GM20431 (cell line): Measurements from ENCODE around the gene DSE.

Experiments used
- in situ Hi-C: fragments of 300-500 bp; cut with MseI, MboI; formaldehyde crosslinking; loops from one replicate; pipeline ENCODE4 v1.15.0; 2020; ENCODE audit warnings: low sequenced_read_pairs; ENCODE audit not compliant: unreplicated experiment

DSE gene

DNA sequence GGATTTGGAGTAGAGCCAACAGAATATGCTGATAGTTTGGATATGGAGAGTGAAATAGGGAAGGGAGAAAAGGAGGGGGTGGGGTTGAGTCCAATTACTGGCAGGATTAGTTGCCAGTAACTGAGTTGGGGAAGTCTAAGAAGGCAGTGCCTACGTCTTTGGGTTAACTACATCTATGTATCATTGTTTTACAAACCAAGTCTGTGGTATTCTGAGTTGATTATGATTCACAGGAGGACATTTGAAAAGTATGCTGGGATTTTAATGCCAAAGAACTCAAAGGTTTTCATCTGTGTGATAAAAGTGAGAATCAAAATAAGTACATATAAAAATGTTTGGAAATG lies 14.7 kb downstream of the DSE start:
- in situ Hi-C loops: no loop called here

DNA sequence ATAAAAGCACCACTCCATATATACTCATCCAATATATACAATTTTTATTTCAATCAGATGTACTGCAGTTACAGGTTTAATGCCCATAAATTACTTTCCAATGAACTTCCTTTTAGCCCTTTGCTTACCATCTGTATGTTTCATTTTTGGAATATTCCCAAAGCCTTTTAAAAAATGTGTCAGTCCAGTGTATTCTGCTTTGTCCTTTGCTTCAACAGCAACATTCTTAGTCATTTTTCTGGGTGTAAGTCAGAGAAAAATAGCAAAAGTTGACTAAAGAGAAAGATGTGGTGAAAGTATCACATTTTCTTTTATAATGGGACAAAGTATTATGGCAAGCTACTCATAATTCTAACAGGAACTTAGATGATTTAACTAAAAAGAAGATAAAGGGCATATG lies 15.2 kb downstream of the DSE start:
- in situ Hi-C loops: no loop called here

DNA sequence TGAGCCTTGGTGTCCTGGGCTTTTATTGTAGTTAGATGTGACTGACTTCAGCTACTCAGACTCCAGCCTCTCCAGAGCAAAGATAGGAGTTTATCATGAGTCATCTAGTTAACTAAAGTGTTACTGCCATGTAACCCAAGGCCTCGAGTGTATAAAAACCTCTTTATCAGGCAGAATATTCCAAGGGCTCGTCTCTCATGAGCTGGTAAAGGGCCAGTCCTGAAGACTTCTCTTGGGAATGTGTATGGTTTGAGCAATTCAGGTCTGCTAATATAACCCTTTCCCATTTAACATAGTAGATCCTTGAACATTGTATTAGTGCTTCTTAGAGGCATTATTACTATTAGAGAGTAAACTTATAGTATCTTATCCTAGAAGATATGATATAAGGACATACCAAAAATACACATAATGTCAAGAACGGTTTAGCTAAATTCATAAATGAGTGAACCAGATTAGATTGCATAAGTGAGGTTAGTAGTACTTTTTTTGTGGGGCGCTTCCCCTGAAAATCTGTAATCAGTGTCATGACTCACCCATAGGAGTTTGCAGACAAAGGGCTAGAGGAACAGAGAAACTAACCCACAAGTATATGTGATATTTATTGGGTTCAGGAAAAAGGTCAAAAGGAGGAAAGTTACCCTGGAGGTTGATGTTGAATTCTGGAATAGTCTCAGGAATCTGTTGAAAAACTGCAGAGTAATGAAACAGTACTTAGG lies 16.0 kb downstream of the DSE start:
- in situ Hi-C loops: no loop called here

DNA sequence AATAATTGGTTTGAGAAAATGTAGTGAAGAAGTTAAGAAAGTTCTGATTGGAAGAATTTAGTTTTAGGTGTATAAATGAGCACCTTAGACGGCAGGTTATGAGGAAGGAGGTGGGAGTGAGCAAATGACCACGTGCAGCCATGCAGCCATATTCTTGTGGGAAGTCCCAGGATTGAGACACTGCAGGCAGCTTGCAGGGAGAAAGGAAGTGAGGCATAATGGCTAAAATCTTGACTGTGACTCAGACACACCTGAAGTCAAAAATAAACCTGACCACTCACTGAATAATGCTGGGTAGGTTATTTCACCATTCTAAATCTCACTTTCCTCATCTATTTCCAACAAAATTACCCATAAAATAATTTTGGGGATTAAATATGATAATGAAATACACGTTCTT lies 16.6 kb downstream of the DSE start:
- in situ Hi-C loops: no loop called here

DNA sequence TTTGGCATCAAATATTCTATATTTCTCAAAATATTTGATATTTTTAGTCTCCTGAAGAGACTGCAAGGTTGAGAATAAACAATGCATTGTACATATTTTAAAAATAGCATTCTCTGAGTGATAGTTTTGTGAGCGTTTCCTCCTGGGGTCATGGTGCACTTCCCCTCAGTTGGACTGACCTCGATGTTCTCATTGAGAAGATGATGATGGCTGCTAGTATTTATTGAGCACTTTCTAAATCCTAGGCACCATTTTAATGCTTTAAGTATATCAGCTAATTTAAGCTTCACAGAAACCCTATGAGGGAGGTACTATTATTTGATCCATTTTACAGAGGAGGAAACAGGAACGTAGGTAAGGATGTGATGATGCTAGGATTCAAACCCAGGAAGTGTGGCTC lies 18.2 kb downstream of the DSE start:
- in situ Hi-C loops: no loop called here

DNA sequence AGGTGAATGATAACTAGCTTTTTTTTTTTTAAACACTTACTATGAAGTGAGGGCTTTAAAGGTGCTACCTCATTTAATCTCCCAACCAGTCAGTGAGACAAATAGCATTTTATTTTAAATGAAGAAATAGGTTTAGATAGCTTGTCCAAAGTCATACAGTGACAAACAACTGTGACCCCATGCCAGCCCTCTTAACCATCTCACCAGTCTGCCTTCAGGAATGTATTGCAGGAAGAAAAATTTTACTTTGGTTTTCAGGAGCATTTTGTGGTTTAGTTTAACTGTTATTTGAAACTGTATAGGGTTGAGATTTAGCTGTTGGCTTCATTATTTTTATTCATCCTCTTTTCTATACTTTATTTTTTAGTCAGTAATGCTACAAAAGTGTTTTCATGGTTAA lies 18.6 kb downstream of the DSE start:
- in situ Hi-C loops: no loop called here

DNA sequence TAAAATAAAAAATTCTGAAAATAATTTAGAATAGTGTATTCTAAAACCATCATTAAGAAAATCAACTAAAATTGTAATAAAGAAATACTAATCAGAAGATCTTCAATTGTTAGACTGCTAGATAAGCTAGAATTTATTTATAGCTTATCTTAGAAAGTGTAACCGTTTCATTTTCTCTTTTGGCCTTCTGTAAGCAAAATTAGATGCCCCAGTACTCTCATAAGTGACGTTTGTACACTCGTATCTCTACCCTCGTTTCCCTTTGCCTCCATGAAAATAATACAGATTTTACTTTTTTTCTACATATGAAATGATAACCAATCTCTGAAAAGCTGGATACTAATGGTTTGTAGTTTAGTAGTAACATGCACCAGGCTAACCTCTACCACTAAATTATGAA lies 19.8 kb downstream of the DSE start:
- in situ Hi-C loops: no loop called here

DNA sequence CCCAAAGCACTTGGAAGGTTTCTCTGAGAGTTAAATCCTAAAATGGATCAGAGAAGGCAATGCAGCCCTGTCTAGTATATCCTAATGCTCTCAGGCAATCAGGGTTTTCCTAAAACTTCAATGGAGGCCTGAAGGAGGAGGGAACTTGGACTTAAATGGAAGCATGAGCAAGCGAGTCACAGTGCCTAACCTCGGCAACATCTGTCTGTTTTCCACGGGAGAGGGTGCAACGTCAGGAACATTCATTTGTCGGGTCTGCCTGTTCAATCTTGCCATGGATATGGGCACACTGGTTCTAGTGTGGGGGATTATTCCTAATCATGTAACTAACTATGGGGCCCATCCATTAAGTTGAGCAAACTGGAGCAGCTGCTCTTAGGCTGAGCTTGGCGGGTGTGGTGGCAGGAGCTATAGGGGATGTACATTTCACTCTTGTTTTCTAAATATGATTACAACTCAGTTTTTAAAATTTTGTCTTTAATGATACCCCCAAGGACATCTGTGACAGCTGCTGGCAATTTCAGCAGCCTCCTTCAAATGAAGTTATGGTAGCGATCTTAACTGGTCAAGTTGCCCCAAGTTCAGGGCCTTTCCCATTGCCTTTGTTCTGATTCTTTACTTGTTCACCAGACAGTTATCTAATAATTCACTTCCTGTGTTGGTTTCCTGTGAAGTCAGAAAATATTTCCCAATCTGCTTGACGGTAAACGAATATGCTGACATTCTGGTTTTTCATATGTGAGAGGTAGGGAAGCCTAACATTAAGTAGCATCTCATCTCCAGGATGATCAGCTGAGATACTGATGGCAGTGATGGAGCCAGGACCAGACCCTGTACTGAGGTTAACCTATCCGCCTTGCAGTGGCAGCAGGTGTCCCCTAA lies 21.6 kb downstream of the DSE start:
- in situ Hi-C loops: no loop called here

DNA sequence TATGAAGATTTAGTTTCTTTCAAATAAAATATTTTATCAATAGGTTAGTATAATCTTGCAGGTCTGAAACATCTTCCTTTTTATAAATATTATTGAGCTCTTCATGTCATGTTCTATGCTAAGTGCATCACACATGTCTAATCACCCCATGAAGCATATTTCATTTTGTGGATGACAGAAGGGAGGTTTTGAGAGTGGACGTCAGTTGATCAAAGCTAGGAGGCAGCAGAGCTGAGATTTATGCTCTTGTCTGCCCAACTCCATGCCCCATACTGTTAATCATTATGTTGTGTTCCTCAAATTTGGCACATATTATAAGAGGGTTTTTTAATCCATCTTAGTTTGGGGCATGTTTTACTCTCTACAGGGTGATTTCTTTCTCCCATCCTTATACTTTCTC lies 22.7 kb downstream of the DSE start:
- in situ Hi-C loops: no loop called here

DNA sequence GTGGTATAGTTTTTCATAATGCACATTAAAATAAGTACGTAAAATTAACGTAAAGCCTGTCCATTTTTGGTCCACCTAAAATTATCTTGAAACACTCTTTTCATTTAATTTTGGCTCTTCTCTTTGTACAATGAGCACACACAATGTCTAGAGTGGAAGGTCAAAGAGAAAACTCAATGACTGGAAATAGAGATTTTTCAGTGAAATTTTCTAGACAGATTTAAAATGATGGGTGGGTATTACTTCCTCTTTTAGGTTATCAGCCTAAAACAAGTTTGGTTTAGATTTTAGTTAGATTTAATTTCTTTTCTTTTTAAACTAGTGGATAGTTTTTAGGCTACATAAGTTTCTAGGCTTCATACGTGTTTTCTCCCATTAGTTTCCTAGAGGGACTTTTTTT lies 24.9 kb downstream of the DSE start:
- in situ Hi-C loops: no loop called here

DNA sequence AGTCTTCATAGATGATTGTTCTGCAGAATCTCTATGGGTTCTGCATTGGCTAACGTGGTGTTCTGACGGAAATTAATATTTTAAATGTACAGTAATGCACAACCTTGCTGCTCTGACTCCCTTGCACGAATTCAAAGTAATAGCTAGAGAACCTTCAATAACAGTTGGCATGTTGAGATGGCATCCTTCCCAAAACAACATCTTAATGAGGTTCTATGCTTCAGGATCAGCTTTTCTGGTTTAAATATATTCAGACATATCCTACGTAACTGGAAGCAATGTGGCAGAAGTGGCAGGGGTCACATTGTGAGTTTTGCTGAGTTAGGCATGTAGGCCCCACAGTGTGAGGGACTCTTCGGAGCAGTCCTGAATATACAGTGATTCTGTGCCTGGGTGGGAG lies 25.7 kb downstream of the DSE start:
- in situ Hi-C loops: no loop called here

DNA sequence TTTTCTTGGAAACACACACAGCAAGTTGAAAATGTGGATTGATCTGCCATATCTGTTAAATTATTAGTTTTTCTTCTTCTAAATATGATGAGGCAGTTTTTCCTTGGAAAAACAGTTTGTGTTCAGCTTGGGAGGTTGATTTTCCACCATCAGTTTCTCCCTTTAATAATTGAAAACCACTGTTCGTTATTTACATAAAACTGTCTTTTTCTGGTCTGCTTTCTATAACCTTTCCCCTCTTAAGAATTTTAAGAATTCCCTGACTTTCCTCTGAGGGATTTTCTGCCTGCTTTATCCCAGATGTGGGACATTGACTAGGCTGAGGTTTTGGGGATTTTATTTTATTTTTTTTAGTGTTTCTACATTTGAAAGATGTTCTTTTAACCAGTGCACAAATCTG lies 27.2 kb downstream of the DSE start:
- in situ Hi-C loops: no loop called here

DNA sequence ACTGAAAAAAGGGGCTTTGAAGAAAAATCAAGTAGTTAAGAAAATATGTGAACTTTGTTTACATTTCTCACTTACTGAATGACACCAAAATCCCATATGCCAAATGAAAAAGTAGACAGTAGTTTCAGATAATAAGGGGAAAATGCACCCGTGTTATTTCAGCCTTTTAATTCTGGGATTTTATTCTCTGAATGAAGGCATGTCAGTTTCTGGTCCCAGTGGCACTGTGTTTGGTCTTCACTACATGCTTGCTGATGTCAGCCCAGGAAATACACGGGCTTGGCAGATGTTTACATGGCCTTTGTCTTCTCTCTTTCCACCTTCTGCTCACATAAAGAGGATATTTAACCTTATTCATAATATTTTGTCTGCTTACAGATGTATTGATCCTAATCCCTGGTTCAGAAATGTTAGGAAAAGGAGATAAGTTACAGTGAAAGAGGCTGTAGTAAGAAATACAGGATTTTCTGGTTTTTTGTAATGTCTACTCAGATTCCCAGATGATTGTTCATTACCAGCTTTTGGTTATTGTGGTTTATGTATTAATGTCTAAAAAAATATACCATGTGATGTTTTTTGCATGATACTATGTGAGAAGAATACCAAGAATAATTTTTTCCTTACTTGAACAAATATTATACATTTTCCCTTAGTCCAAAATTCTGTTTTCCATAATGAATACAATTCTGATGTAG lies 27.7 kb downstream of the DSE start:
- in situ Hi-C loops: no loop called here

DNA sequence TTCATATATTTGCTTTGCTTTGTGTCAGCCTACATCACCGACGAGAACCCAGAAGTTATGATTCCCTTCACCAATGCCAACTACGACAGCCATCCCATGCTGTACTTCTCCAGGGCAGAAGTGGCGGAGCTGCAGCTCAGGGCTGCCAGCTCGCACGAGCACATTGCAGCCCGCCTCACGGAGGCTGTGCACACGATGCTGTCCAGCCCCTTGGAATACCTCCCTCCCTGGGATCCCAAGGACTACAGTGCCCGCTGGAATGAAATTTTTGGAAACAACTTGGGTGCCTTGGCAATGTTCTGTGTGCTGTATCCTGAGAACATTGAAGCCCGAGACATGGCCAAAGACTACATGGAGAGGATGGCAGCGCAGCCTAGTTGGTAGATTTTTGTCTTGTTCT lies 28.5 kb downstream of the DSE start:
- in situ Hi-C loops: no loop called here

DNA sequence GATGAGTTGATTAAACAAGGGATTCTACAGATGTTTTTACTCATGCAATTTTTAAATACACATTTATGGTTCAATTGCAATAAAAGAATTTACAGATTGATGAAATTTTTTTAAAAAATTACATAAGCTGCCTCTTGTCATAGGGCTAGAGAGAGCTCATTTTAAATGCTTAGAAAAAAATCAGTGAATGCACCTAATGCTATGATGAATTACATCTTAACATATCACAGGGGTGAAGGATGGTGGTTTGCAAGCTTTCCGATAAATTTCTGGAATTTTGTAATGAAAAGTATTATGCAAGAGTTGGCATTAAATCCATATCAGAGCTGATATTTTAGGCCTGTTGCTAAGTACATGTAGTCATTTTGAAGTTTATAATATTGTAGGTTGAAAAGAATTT lies 29.6 kb downstream of the DSE start:
- in situ Hi-C loops: no loop called here

DNA sequence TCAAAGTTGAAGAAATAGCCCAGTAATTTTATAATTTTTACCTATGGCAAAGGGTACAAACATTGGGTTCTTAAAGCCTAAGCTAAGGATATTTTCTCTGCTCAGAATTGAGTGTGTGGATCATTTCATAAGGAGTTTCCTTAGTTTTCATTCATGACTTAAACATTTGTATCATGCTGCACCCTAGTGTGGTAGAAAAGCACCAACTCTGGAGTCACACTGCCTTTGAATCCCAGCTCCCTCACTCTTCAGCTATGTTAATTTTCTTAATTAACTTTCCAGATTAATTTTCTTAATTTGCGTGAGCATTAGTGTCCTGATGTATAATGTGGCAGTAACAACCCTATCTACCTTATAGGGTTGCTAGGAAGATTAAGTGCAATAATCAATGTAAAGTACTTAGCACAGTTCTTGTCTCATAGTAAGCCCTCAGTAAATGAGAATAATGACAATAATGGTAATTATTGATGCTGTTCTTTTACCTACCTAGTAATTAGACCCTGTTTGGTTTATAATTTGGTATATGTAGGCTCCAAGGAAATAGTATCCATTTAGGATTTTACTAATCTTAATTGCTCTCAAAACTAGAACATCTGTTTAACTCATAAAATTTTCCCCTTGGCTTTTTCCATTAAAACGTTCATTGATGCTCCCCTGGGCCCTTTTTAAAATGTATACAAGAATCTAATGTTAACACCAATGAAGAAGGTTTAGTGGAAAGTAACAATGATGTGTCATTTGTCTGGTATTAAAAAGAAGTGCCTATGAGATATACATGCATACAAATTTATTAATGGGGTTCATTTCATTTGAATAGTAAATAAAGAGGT lies 31.6 kb downstream of the DSE start:
- in situ Hi-C loops: no loop called here

DNA sequence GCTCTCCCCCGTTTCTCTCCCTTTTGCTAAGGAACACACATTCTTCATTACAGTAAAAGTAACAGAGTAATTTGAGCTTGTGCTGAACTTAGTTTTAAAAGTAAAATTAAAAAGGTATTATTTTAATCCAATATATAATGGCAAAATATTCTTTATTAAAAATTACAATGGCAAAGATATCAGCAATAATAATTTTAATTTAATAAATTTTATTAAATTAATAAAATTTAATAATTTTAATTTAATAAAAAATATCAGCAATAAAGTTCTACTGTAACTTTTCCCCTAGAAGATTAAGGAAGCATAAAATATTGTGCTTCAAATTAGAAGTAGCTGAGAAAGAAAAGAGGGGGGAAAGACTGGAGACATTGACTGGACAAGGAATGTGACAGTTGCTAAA lies 32.5 kb downstream of the DSE start:
- in situ Hi-C loops: no loop called here

DNA sequence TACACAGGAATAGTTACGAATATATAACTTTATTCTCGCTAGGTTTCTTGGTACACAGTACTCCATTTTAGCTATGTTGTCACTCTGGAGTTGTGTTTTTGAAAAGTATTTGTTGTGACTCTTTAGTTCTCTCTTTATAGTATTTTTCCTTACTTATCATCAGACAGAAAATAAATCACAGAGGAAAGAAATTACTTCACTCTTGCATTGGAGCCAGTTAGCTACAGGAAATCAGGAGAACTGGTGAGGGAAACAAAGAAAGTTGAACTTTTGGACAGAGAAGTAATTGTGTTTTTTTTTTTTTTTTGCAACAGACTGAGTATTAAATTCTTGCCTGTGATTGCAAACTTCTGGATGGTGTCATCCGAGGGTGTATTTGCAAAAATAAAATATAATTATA lies 33.9 kb downstream of the DSE start:
- in situ Hi-C loops: no loop called here

DNA sequence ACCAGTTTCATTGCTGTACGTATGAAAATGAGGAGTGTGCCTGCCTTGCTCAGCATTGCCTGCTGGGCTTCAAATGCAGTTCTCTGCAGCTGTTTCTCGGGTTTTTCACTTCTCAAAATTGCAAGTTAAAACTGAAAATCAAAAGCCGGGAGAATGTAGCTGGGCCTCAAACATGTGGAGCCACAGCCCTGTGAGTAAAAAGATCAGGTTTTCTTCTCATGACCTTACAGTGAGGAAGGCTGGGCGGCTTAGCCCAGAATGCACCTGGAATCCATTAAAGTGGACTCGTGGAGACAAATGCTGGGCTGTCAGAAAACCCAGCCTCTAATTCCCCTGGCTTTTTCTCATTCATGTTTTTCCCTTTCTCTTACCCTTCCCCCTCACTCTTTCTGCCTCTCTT lies 34.4 kb downstream of the DSE start:
- in situ Hi-C loops: no loop called here

DNA sequence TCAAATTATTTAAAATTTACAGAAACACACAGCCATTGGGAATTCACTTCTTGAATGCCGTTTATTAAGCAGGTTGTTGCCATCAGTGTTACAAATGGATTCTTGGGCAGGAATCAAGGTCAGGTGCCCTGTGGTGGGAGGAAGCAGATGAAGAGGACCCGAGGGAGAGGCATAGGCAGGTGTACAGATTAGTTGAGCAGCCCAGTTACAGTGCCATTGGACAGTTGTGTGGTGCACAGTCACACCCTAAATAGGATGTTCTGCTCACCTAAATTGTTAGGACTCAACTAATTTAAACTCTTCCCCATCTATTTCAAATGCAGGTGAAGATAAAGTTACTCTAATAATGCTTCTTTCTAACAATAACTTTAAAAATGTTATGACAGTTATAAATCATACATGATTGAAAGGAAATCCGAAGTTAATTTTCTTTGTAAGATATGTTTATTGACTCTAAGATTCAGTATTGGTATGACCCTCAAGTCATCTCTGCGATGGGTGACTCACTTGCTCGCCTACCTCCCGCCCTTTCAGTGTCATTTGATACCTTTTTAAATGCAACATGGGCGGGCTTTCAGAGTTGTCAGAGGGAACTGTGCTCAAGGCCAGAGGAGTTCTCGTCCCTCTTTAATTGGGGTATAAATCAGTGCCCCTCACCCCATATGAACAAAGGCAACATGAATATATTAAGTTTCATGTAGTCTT lies 35.1 kb downstream of the DSE start:
- in situ Hi-C loops: no loop called here
